PC-3 (cell line): ENCODE data around the gene COL11A1. TPM values are rescaled to one million over a fixed set of nuclear protein-coding genes. Genes with fewer than 3 reads are reported as not detected.
"Not testable (repeated sequence)": the region's sequence is repeated elsewhere in the genome, so short reads cannot be mapped to it uniquely, and the experiment has no call there.

Experiments
- ATAC-seq: fragments of 200-7000 bp; cut with Tn5 transposase; 2 replicates; pipeline ENCODE4 v1.9.1; 2020; ENCODE audit warnings: mild to moderate bottlenecking, moderate library complexity
- BruUV-seq: library from RNA; stranded (reverse); fragments of 400-500 nt; replicated peaks from 2 replicates; lab custom pipeline; 2021; lab: Mats Ljungman, UMichigan
- CTCF ChIA-PET: fragments of 300-600 bp; sonication (Branson Sonifier 250); formaldehyde crosslinking; loops from one replicate; lab custom pipeline; 2022; ENCODE audit warnings: antibody characterized with exemption; lab: Charles Lee
- POLR2A ChIA-PET: fragments of 300-600 bp; sonication (Branson Sonifier 250); formaldehyde crosslinking; loops from one replicate; lab custom pipeline; 2022; ENCODE audit warnings: antibody characterized with exemption; ENCODE audit not compliant: unreplicated experiment; lab: Charles Lee
- DNase-seq: peaks from one replicate; pipeline ENCODE4 v3.0.0-alpha.2; 2015
- H2AFZ ChIP-seq: fragments of 300-600 bp; sonication (generic); 2 replicates; pipeline ENCODE4 v1.6.0; 2016; ENCODE audit warnings: antibody characterized with exemption, low read length
- H3F3A ChIP-seq: fragments of 300-600 bp; sonication (generic); one replicate; pipeline ENCODE4 v1.6.0; 2017; ENCODE audit warnings: antibody characterized with exemption, low read length, control low read depth, mild to moderate bottlenecking; ENCODE audit not compliant: unreplicated experiment
- H3K27ac ChIP-seq: fragments of 300-600 bp; sonication (generic); 2 replicates; pipeline ENCODE4 v1.5.1; 2016; ENCODE audit warnings: mild to moderate bottlenecking, low read length
- H3K27me3 ChIP-seq: fragments of 300-600 bp; sonication (generic); 2 replicates; pipeline ENCODE4 v1.6.1; 2016; ENCODE audit warnings: low read length, mixed read lengths
- H3K36me3 ChIP-seq: fragments of 300-600 bp; sonication (generic); 2 replicates; pipeline ENCODE4 v1.6.1; 2016; ENCODE audit warnings: low read depth, mixed run types, low read length, mixed read lengths
- H3K4me1 ChIP-seq: fragments of 300-600 bp; sonication (generic); 2 replicates; pipeline ENCODE4 v1.5.1; 2016; ENCODE audit warnings: low read length; ENCODE audit not compliant: insufficient read depth
- H3K4me2 ChIP-seq: fragments of 300-600 bp; sonication (generic); 2 replicates; pipeline ENCODE4 v1.6.0; 2016; ENCODE audit warnings: low read length
- H3K4me3 ChIP-seq: fragments of 300-600 bp; sonication (generic); 2 replicates; pipeline ENCODE4 v1.5.1; 2016; ENCODE audit warnings: mild to moderate bottlenecking, low read length, mixed read lengths
- H3K79me2 ChIP-seq: fragments of 300-600 bp; sonication (generic); 2 replicates; pipeline ENCODE4 v1.6.1; 2017; ENCODE audit warnings: low read length, mixed read lengths
- H3K9ac ChIP-seq: fragments of 300-600 bp; sonication (generic); 2 replicates; pipeline ENCODE4 v1.6.0; 2016; ENCODE audit warnings: mild to moderate bottlenecking, low read length
- H3K9me2 ChIP-seq: fragments of 300-600 bp; sonication (generic); replicated peaks from 2 replicates; pipeline ENCODE4 v1.6.1; 2016; ENCODE audit warnings: mixed run types, low read length, mixed read lengths
- H3K9me3 ChIP-seq: fragments of 300-600 bp; sonication (generic); 2 replicates; pipeline ENCODE4 v1.6.1; 2016; ENCODE audit warnings: low read length, mixed read lengths
- H4K20me1 ChIP-seq: fragments of 300-600 bp; sonication (generic); 2 replicates; pipeline ENCODE4 v1.6.1; 2016; ENCODE audit warnings: low read length, mixed read lengths
- CTCF ChIP-seq: fragments of 300-600 bp; sonication (generic); conservative IDR thresholded peaks from 2 replicates; pipeline ENCODE4 v1.5.1; 2017; ENCODE audit warnings: antibody characterized with exemption, low read depth, mild to moderate bottlenecking, low read length
- EZH2 ChIP-seq: fragments of 300-600 bp; sonication (generic); IDR thresholded peaks from one replicate; pipeline ENCODE4 v1.6.1; 2017; ENCODE audit warnings: antibody characterized with exemption, mild to moderate bottlenecking, low read length; ENCODE audit not compliant: unreplicated experiment
- EZH2phosphoT487 ChIP-seq: fragments of 300-600 bp; sonication (generic); IDR thresholded peaks from 2 replicates; pipeline ENCODE4 v1.6.1; 2018; ENCODE audit warnings: mild to moderate bottlenecking, antibody characterized with exemption, low read length, borderline replicate concordance
- intact Hi-C: fragments of 100-400 bp; cut with micrococcal nuclease; formaldehyde crosslinking; loops from 2 replicates; pipeline ENCODE4 v1.9.0; 2023
- total RNA-seq: library from RNA; depleted of rRNA; stranded (reverse); fragments of >200 nt; gene quantifications from 2 replicates; pipeline ENCODE4 v1.2.3, GENCODE V29; 2014

COL11A1 gene
- total RNA-seq, 1 experiment from 2014 or later = not detected

GRCh38 chr1:103058391-103058790, 49.9 kb downstream of the COL11A1 start:
- H3K27me3 ChIP-seq = peaks cover 39% of the 10 kb centered on the region
- no peak overlapping the region for H3K9ac ChIP-seq
- H4K20me1 ChIP-seq = no peaks in the 10 kb centered on the region
- no TSS peak for BruUV-seq
- H3K27ac ChIP-seq = no peak overlapping the region
- no peaks in the 10 kb centered on the region for H3F3A ChIP-seq
- H3K4me3 ChIP-seq = no peak overlapping the region
- no peaks in the 10 kb centered on the region for H3K4me1 ChIP-seq
- POLR2A ChIA-PET = no interaction called here
- TF ChIP-seq EZH2 (no peak), EZH2phosphoT487 (no peak), CTCF (no peak)
- CTCF ChIA-PET = no interaction called here
- H3K9me3 ChIP-seq = no peaks in the 10 kb centered on the region
- no peaks in the 10 kb centered on the region for H3K9me2 ChIP-seq
- no peak overlapping the region for H2AFZ ChIP-seq
- ATAC-seq = no peak
- no peak overlapping the region for H3K4me2 ChIP-seq
- intact Hi-C loops = no loop called here
- no peak for DNase-seq
- no peaks in the 10 kb centered on the region for H3K79me2 ChIP-seq
- no peaks in the 10 kb centered on the region for H3K36me3 ChIP-seq

- intact Hi-C loops = no loop called here
- no peak overlapping the region for H3K27ac ChIP-seq
Observed at GRCh38 chr1:103056423-103056822, 51.9 kb downstream of the COL11A1 start.

GRCh38 chr1:103028110-103028509, 80.2 kb downstream of the COL11A1 start:
- ATAC-seq, H3K36me3 ChIP-seq, H3K79me2 ChIP-seq, CTCF ChIA-PET, H2AFZ ChIP-seq, H3K9ac ChIP-seq, H3K27ac ChIP-seq, H3K4me2 ChIP-seq, intact Hi-C loops, POLR2A ChIA-PET, H3K4me3 ChIP-seq, DNase-seq, H3K9me2 ChIP-seq, H3F3A ChIP-seq, BruUV-seq, H3K9me3 ChIP-seq, H4K20me1 ChIP-seq, H3K4me1 ChIP-seq: not testable (repeated sequence)
- peaks cover 80% of the 10 kb centered on the region for H3K27me3 ChIP-seq

More at GRCh38 chr1:103056423-103056822, 51.9 kb downstream of the COL11A1 start:
- H3K9ac ChIP-seq = no peak overlapping the region
- DNase-seq = no peak
- ChIA-PET POLR2A (no interaction called here), CTCF (no interaction called here)
- TF ChIP-seq EZH2phosphoT487 (no peak), EZH2 (no peak), CTCF (no peak)
- H3K4me2 ChIP-seq = no peak overlapping the region
- no peaks in the 10 kb centered on the region for H3F3A ChIP-seq
- no peaks in the 10 kb centered on the region for H3K9me3 ChIP-seq
- H3K79me2 ChIP-seq = no peaks in the 10 kb centered on the region
- no peak overlapping the region for H2AFZ ChIP-seq
- no peaks in the 10 kb centered on the region for H3K36me3 ChIP-seq
- peaks cover 49% of the 10 kb centered on the region for H3K27me3 ChIP-seq
- ATAC-seq = no peak
- H3K4me3 ChIP-seq = no peak overlapping the region
- no peaks in the 10 kb centered on the region for H4K20me1 ChIP-seq
- H3K4me1 ChIP-seq = no peaks in the 10 kb centered on the region
- no peaks in the 10 kb centered on the region for H3K9me2 ChIP-seq
- BruUV-seq = no TSS peak
